Mammary epithelial cell (primary cell): ENCODE measurements around the gene SLC25A26.
A peak's percentile ranks its signal among the peaks of the same experiment; 100 is the strongest.

ENCODE experiments used
- EZH2 ChIP-seq: IDR thresholded peaks from 2 replicates; pipeline ENCODE4 v1.6.1; 2012; ENCODE audit warnings: low read length, inconsistent platforms, borderline replicate concordance
- TF ChIP-seq, protein P1 (sequence below), 2 donors: IDR thresholded peaks in 1 of 2; conservative IDR thresholded peaks in 1 of 2; 2 replicates each; pipeline ENCODE4 v1.5.1; 2011 to 2012; ENCODE audit warnings: inconsistent platforms in 2 of 2, low read length in 2 of 2, mild to moderate bottlenecking in 2 of 2, control low read depth in 1 of 2, low read depth in 1 of 2; ENCODE audit not compliant: insufficient read depth in 1 of 2; ENCODE audit errors: extremely low read depth in 1 of 2

- TF ChIP-seq EZH2: no peak
- TF ChIP-seq, protein P1, sequence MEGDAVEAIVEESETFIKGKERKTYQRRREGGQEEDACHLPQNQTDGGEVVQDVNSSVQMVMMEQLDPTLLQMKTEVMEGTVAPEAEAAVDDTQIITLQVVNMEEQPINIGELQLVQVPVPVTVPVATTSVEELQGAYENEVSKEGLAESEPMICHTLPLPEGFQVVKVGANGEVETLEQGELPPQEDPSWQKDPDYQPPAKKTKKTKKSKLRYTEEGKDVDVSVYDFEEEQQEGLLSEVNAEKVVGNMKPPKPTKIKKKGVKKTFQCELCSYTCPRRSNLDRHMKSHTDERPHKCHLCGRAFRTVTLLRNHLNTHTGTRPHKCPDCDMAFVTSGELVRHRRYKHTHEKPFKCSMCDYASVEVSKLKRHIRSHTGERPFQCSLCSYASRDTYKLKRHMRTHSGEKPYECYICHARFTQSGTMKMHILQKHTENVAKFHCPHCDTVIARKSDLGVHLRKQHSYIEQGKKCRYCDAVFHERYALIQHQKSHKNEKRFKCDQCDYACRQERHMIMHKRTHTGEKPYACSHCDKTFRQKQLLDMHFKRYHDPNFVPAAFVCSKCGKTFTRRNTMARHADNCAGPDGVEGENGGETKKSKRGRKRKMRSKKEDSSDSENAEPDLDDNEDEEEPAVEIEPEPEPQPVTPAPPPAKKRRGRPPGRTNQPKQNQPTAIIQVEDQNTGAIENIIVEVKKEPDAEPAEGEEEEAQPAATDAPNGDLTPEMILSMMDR (conservative IDR thresholded peaks at IDR 0.05 in 1 of 2, IDR thresholded peaks at IDR 0.05 in 1 of 2; ENCODE audit: extremely low read depth in 1 of 2, insufficient read depth in 1 of 2, low read depth in 1 of 2, low read length in 2 of 2): peak; percentile 50 to 66
Observed at GRCh38 chr3:66276705-66277274, 56.0 kb downstream of the SLC25A26 start.
